ENCODE results near the gene ETS2. TPM values are rescaled to one million over a fixed set of nuclear protein-coding genes. Genes with fewer than 3 reads are reported as not detected.

The ETS2 gene
- total and polyA plus RNA-seq, 10 of the 15 experiments (the other 5 are each of a cell fraction or from before 2014, with no cell fraction given), result 0.52 to 8.6 (median 3.8) TPM

DNA sequence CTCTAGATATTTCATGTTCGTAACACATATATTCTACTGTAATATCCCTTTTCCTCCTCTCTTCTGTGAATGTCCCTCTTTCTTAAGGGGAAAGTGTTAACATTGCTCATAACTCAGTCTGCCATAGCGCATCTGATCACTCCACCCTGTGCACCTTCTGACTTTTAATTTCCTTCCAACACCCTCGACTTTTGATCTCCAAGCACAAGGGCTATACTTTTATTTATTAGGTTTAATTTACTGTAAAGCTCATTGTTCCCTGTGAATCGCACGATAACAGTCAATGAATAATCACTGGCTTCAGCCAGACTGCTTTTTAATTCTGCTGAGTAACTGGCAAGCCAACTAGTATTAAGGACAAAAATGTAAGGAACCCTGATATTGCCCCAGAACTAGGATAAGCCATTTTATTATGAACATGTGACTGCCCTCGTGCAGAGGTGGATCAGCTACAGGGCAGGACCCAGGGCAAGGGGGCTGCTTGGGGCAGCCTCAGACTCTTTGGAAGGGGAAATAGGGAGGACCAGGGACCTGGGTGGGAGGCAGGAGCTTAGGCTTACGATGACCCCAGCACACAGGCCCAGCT is 2.6 kb upstream of the ETS2 start:
- DNase-seq (ENCODE audit: low read depth, low spot score) (no peak), FAIRE-seq (no peak), ATAC-seq (no peak)
- Histone ChIP-seq H3K4me3 (no peak overlapping the region), H3K27me3 (replicated peaks in 1 of 2; ENCODE audit: control insufficient read depth in 2 of 2, insufficient read depth in 2 of 2, low read length in 1 of 2) (no peaks in the 10 kb centered on the region; a peak in 1 of 4 replicates), H3K4me1 (ENCODE audit: control insufficient read depth, insufficient read depth, low read length) (peaks cover 13% of the 10 kb centered on the region), H3K27ac (ENCODE audit: control insufficient read depth, insufficient read depth) (no peak overlapping the region), H2AFZ (ENCODE audit: control insufficient read depth, low read depth, low read length) (no peak overlapping the region), H3K4me2 (ENCODE audit: control insufficient read depth, insufficient read depth) (no peak overlapping the region), H3K36me3 (ENCODE audit: control insufficient read depth in 2 of 2, insufficient read depth in 2 of 2, low read length in 1 of 2) (no peaks in the 10 kb centered on the region), H3K9ac (ENCODE audit: control insufficient read depth, insufficient read depth, low read length) (no peak overlapping the region), H3K9me3 (replicated peaks; ENCODE audit: control insufficient read depth, insufficient read depth, low read length) (no peaks in the 10 kb centered on the region), H4K20me1 (ENCODE audit: control insufficient read depth, insufficient read depth) (no peaks in the 10 kb centered on the region), H3K79me2 (ENCODE audit: control insufficient read depth, insufficient read depth, low read length) (no peaks in the 10 kb centered on the region)
- TF ChIP-seq, protein P1, sequence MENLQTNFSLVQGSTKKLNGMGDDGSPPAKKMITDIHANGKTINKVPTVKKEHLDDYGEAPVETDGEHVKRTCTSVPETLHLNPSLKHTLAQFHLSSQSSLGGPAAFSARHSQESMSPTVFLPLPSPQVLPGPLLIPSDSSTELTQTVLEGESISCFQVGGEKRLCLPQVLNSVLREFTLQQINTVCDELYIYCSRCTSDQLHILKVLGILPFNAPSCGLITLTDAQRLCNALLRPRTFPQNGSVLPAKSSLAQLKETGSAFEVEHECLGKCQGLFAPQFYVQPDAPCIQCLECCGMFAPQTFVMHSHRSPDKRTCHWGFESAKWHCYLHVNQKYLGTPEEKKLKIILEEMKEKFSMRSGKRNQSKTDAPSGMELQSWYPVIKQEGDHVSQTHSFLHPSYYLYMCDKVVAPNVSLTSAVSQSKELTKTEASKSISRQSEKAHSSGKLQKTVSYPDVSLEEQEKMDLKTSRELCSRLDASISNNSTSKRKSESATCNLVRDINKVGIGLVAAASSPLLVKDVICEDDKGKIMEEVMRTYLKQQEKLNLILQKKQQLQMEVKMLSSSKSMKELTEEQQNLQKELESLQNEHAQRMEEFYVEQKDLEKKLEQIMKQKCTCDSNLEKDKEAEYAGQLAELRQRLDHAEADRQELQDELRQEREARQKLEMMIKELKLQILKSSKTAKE (IDR thresholded peaks at IDR 0.05; ENCODE audit: low read depth, poor library complexity, severe bottlenecking), result no peak
- TF ChIP-seq GATAD2B (conservative IDR thresholded peaks at IDR 0.05; ENCODE audit: low read depth) (no peak), SUZ12 (IDR thresholded peaks at IDR 0.05; ENCODE audit: unreplicated experiment) (no peak), IRF4 (IDR thresholded peaks at IDR 0.05; ENCODE audit: low read depth, low read length) (no peak)
- 44% methylated on average over 7 of the region's 7 CpGs for WGBS (ENCODE audit: insufficient coverage, insufficient replicate concordance, low lambda C conversion rate, missing lambda C conversion rate)
- ChIA-PET RAD21 (ENCODE audit: unreplicated experiment) (no interaction called here), CTCF (no interaction called here), SMC1A (ENCODE audit: uncharacterized antibody, unreplicated experiment) (no interaction called here), POLR2A (interaction anchor here (0.5 kb wide), 1 partner anchor 26 kb away, joined by 3 read pairs; no protein-coding TSS in a partner anchor)
- intact Hi-C loops (cut with micrococcal nuclease; ENCODE audit: unreplicated experiment), result no loop called here
- BruUV-seq (replicated peaks), result no TSS peak
- in situ Hi-C loops (cut with MboI), result no loop called here
